ENCODE results near the gene ATP6V0E1. TPM values are rescaled to one million over a fixed set of nuclear protein-coding genes. Genes with fewer than 3 reads are reported as not detected.

Gene ATP6V0E1
- total and polyA plus RNA-seq, 8 donors: 18.0 to 328 (median 133) TPM

DNA sequence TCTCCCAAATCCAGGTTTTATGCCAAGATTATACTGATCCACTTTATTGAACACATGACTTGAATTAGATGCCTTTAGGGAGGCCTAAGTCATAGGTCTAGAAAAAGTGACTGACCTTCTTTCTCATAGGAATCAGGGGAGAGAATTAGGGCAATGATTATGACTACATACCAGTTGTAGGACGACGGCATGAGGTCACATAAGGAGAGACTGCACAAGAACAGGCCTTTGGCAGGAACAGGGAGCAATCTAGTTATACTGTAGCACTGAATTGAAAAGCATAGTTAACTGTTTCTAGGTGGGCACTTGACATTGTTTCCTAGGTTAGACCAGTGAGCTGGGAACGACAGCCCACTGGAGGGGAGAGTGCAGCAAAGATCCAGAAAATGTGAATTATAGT lies 95.3 kb downstream of the ATP6V0E1 start:
- Histone ChIP-seq H3K36me3 (peaks cover 3 to 33% (median 25%) of the 10 kb centered on the region in 4 donors), H3K9me3 (no peaks in the 10 kb centered on the region), H3K27me3 (no peaks in the 10 kb centered on the region), H3K27ac (no peak overlapping the region), H3K4me3 (no peak overlapping the region), H3K4me1 (peaks cover 0 to 49% (median 27%) of the 10 kb centered on the region in 4 donors)
- intact Hi-C loops (cut with DNase I; ENCODE audit: low total_unique reads): no loop called here
- TF ChIP-seq, protein P1, sequence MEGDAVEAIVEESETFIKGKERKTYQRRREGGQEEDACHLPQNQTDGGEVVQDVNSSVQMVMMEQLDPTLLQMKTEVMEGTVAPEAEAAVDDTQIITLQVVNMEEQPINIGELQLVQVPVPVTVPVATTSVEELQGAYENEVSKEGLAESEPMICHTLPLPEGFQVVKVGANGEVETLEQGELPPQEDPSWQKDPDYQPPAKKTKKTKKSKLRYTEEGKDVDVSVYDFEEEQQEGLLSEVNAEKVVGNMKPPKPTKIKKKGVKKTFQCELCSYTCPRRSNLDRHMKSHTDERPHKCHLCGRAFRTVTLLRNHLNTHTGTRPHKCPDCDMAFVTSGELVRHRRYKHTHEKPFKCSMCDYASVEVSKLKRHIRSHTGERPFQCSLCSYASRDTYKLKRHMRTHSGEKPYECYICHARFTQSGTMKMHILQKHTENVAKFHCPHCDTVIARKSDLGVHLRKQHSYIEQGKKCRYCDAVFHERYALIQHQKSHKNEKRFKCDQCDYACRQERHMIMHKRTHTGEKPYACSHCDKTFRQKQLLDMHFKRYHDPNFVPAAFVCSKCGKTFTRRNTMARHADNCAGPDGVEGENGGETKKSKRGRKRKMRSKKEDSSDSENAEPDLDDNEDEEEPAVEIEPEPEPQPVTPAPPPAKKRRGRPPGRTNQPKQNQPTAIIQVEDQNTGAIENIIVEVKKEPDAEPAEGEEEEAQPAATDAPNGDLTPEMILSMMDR (IDR thresholded peaks at IDR 0.05): no peak
- TF ChIP-seq POLR2AphosphoS5 (IDR thresholded peaks at IDR 0.05) (no peak), EP300 (IDR thresholded peaks at IDR 0.05) (no peak), POLR2A (IDR thresholded peaks at IDR 0.05) (no peak)
- 63 to 84% (median 78%) methylated on average over 3 of the region's 3 CpGs for WGBS, 5 donors
- DNase-seq: no peak

Small RNA genes within 50 kb of the gene (small RNA-seq; reads per million reads assigned to genes)
- gene RF00019 (0 reads per million in 4 donors), gene SNORA74B (21.5 to 47.7 (median 29.9) reads per million in 4 donors)

Other genes with a start within 250 kb of the ATP6V0E1 start
- 100 to 1,000 TPM; 167 to 690 (median 553) TPM for gene DUSP1, start 212.6 kb upstream of the ATP6V0E1 start, total RNA-seq
- gene DUSP1, start 212.6 kb upstream of the ATP6V0E1 start, polyA plus RNA-seq: 100 to 1,000 TPM in 1 of 3 donors, 10 to 100 TPM in 2; 76.4 to 136 (median 81.9) TPM
- gene ERGIC1, start 149.5 kb upstream of the ATP6V0E1 start, total RNA-seq: 100 to 1,000 TPM in 4 of 5 donors, 10 to 100 TPM in 1; 98.8 to 293 (median 137) TPM
- 10 to 100 TPM; 54.5 to 95.3 (median 83.7) TPM for gene ERGIC1, start 149.5 kb upstream of the ATP6V0E1 start, polyA plus RNA-seq
- 10 to 100 TPM in 4 of 5 donors, 1 to 10 TPM in 1; 7.0 to 51.6 (median 21.9) TPM for gene RPL26L1, start 24.3 kb upstream of the ATP6V0E1 start, total RNA-seq
- 10 to 100 TPM; 39.9 to 62.1 (median 60.8) TPM for gene RPL26L1, start 24.3 kb upstream of the ATP6V0E1 start, polyA plus RNA-seq
- 10 to 100 TPM in 4 of 5 donors, 1 to 10 TPM in 1; 9.4 to 42.3 (median 33.0) TPM for gene CREBRF, start 72.6 kb downstream of the ATP6V0E1 start, total RNA-seq
- 1 to 10 TPM; 3.2 to 4.1 (median 4.0) TPM for gene CREBRF, start 72.6 kb downstream of the ATP6V0E1 start, polyA plus RNA-seq
- gene BNIP1, start 160.8 kb downstream of the ATP6V0E1 start, total RNA-seq: 10 to 100 TPM in 3 of 5 donors, 1 to 10 TPM in 1, not detected in 1; 3.6 to 28.0 (median 15.3) TPM
- gene BNIP1, start 160.8 kb downstream of the ATP6V0E1 start, polyA plus RNA-seq: 10 to 100 TPM; 11.7 to 21.7 (median 13.3) TPM

Data from stomach (tissue), 9 donors.